HG03457 (cell line): ENCODE measurements around the gene MIA3.
"Not testable (repeated sequence)": the region's sequence is repeated elsewhere in the genome, so short reads cannot be mapped to it uniquely, and the experiment has no call there.

Experiments
- ATAC-seq: cut with Tn5 transposase; IDR thresholded peaks from one replicate; pipeline ENCODE4 v1.9.1; 2021; ENCODE audit warnings: moderate number of reproducible peaks; ENCODE audit not compliant: unreplicated experiment

MIA3 gene

DNA sequence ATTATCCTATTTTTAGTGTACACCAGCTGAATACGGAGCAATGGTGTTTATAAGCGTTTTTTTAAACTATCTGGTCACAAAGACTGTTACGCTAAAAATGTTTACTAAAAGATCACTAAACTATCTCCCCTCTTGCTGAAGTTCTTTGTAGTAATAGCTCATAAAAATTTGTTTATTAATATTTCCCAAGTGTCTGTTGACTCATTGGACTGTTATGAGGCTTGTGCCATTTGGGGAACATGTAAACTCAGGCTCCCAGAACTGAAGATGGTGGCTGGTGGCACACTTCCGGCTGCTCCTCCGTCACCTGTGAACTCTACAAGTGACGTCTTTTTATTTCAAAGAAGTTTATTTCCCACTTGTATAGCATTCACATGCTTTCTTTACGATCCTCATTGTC is 48.1 kb downstream of the MIA3 start:
- no peak for ATAC-seq

DNA sequence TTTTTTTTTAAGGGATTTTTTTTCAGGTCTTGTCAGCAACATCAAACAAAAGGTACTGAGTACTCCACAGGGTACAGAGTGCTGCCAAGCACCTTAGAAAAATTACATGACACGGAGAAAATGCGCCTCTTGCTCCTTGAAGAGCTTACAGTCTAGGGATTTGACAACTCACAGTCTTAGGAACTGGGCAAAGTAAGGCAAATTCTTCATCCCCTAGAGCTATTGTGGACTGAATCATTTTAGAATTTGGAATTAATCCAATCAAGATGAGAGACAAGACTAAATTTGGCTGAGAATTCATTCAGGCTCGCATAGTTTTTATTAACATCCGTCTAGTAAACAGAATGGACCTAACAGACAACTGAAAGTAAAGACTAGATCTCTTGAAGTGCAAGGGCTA is 50.3 kb downstream of the MIA3 start:
- ATAC-seq, result not testable (repeated sequence)

- ATAC-seq, result not testable (repeated sequence)
Observed at GRCh38 chr1:222669107-222669506, 51.2 kb downstream of the MIA3 start.

- no peak for ATAC-seq
Observed at GRCh38 chr1:222670110-222670509, 52.2 kb downstream of the MIA3 start.

- no peak for ATAC-seq
Observed at GRCh38 chr1:222680080-222680479, 62.2 kb downstream of the MIA3 start.

DNA sequence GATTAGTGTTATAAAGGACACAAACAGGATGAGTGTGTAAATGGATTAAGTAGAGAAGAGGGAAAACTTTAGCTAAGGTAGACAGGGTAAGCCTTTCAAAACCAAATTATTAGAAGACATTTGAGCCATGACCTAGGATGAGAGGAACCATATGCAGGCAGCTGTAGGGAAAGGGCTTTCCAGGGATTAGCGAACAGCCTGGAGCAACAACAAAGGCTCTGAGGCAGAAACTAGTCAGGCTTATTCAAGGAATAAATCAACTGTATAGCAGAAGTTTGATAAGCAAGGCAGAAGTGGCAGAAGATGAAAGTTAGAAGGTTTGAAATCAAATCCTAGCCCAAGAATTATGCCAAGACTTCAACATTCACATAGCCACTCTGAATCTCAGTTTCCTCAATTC is 73.1 kb downstream of the MIA3 start:
- no peak for ATAC-seq

DNA sequence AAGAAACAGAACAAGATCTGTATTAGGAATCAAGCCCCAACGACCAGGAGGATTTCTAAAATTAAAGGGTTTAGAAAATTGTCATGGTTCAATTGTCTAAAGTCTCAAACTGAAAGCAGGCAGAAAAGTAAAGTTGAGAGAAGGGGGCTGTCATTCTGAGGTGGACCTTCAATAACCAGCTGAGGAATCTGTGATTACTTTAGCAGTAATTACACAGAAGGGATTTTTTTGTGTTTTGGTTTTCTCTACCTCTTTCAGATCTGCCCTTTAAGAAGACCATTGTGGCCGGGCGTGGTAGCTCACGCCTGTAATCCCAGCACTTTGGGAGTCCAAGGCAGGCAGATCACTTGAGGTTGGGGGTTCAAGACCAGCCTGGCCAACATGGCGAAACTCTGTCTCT is 77.0 kb downstream of the MIA3 start:
- no peak for ATAC-seq

- no peak for ATAC-seq
Observed at GRCh38 chr1:222696741-222697140, 78.8 kb downstream of the MIA3 start.

DNA sequence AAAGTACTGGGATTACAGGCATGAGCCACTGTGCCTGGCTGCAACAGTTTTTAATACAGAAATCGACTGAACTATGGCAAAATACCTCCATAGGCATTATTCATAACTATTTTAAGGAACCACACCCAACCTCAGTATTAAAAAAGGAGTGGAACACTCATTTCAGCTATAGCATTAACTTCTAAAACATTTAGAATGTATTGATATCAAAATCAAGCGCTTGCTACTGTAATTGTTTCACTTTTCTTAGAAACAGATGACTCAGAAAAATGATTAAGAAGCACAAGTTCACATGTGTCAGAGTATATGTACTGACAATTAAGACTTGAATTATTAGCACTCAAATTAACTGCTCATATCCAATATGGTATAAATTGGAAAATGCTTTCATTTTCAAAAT is 79.3 kb downstream of the MIA3 start:
- no peak for ATAC-seq

- no peak for ATAC-seq
Observed at GRCh38 chr1:222697826-222698225, 79.9 kb downstream of the MIA3 start.

DNA sequence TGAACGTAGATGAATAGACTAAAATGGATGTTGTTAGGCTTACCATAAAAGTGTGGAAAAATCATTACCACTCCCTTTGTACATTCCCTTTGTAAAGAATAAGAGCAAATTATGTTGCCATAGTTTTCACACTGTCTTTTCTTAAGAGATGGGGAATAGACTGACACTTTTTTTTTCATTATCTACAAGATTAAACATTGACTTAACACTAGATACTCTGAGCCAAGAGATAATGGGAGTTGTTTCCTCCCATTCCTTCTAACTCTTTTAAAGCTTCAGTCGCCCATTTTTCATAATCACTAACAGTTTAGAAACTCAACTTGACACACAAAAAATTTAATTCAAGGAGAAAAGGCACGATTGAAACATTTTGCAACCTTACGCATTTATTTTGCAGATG is 84.3 kb downstream of the MIA3 start:
- ATAC-seq, result no peak

DNA sequence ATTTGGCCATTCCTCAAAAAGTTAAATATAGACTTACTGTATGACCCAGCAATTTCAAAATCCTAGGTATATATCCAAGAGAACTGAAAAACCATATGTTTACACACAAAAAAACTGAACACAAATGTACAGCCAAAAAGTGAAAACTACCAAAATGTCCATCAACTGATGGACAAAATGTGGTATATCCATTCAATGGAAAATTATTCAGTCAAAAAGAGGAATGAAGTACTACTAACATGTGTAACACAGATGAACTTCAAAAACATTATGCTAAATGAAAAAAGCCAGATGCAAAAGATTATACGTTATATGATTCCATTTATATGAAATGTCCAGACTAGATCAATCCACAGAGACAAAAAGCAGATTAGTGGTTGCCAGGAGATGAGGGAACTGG is 86.4 kb downstream of the MIA3 start:
- no peak for ATAC-seq

- no peak for ATAC-seq
Observed at GRCh38 chr1:222706815-222707214, 88.9 kb downstream of the MIA3 start.

DNA sequence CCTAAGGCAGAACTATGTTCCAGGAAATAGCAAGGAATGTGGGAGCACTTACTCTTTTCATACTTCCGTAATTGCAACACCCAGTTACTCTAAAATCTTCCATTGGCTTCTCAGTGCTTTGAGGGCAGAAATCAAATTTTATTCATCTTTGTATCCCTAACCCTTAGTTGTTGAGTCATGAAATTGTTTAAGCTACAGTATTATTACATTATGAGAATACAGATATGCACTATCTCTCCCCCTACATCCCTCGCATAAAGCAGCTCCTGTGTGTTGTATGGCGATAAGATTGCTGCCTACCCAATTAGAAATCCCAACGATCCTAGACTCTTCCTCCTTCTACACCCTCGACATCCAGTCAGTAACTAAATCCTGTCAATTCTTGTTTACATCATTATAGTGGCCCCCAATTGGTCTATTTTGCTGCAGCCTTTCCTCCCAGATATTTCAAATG is 91.8 kb downstream of the MIA3 start:
- no peak for ATAC-seq

GRCh38 chr1:222711319-222712252 is 93.7 kb downstream of the MIA3 start:
- ATAC-seq, result peak; percentile 20

DNA sequence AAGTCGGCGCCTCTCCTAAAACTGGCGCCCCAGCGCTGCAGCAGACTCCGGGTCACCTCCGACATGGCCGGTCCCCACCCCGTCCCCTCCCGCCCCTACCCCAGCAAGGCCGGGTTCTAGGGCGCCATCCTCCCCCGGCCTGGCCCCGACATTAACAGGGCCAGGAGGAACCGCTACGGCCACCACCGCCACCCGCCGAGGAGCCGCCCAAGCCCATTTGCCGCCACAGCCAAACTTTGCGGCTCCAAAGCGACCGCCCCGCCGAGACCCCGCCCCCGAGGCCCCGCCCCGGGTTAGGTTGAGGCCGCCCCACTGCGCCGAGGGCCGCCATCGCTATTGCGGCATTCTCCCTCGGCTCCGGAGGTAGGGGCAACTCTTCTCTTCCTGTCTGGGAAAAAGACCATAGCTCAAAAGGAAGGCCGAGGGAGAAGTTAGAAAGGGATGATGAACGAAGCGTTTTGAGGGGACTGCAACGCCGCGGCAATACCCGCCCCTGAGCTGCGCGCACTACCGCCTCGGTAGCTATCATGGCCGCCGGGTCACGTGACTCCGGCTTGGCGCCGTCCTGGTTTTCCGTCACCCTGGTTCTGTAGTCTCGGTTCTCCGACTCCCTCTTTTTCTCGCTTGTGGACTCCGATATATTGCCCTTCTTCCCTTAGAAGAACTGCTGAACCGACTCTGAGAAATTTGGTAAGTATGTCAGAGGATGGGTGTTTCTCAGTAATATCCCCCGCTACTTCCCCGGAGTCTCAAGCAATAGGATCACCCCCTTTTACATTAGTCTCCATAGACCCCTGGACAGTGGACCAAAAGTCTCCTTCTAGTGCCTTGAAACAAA is 94.6 kb downstream of the MIA3 start, which contains the start of the genes AIDA and BROX:
AIDA (minus strand) TSS at position 239 of the 838 bp plus-strand sequence; CDS start at position 65, 174 bp downstream.
BROX (plus strand) TSS at position 312 of the 838 bp plus-strand sequence. CDS start 3,136 bp downstream, outside the sequence.
- peak; percentile 66 for ATAC-seq

- ATAC-seq, result peak; percentile 59
Observed at GRCh38 chr1:222713091-222713961, 95.4 kb downstream of the MIA3 start.

GRCh38 chr1:222716393-222716792 is 98.5 kb downstream of the MIA3 start:
- ATAC-seq, result no peak
